GM12878 (cell line): ENCODE measurements around the gene ARL10. TPM values are rescaled to one million over a fixed set of nuclear protein-coding genes. Genes with fewer than 3 reads are reported as not detected.

Experiments
- ATAC-seq: fragments of 200-7000 bp; cut with Tn5 transposase; 3 replicates; pipeline ENCODE4 v1.9.1; 2020; ENCODE audit warnings: mild to moderate bottlenecking, moderate library complexity
- BruUV-seq: library from RNA; stranded (reverse); fragments of 400-500 nt; replicated peaks from 2 replicates; lab custom pipeline; 2021; lab: Mats Ljungman, UMichigan
- CTCF ChIA-PET: fragments of 300-600 bp; sonication (Branson Sonifier 250); formaldehyde crosslinking; extraction: SDS; loops from one replicate; lab custom pipeline; 2021; ENCODE audit warnings: inconsistent platforms; lab: Yijun Ruan, JAX
- POLR2A ChIA-PET: fragments of 350-600 bp; formaldehyde crosslinking; extraction: SDS; loops from one replicate; lab custom pipeline; 2021; ENCODE audit warnings: inconsistent platforms; lab: Charles Lee
- RAD21 ChIA-PET: fragments of 300-600 bp; sonication (Branson Sonifier 250); formaldehyde crosslinking; loops from one replicate; lab custom pipeline; 2023; ENCODE audit warnings: antibody characterized with exemption; ENCODE audit not compliant: unreplicated experiment; lab: Charles Lee
- SMC1A ChIA-PET: fragments of 300-600 bp; sonication (Branson Sonifier 250); formaldehyde crosslinking; loops from one replicate; lab custom pipeline; 2023; ENCODE audit not compliant: unreplicated experiment, uncharacterized antibody; lab: Charles Lee
- DNase-seq: peaks from one replicate; pipeline ENCODE4 v3.0.0-alpha.2; 2011; ENCODE audit warnings: low read depth, low spot score
- FAIRE-seq: peaks from 3 replicates; lab custom pipeline; 2011; peaks lifted over from hg19 to GRCh38; lab: Jason Lieb, UNC
- H2AFZ ChIP-seq: 2 replicates; pipeline ENCODE4 v1.6.0; 2011; ENCODE audit warnings: low read depth, low read length, control low read depth; ENCODE audit not compliant: control insufficient read depth
- H3K27ac ChIP-seq: 2 replicates; pipeline ENCODE4 v1.5.1; 2011; ENCODE audit warnings: control low read depth; ENCODE audit not compliant: control insufficient read depth, insufficient read depth
- H3K27me3 ChIP-seq, 2 experiments: replicated peaks in 1 of 2; 2 replicates each; pipeline versions ENCODE4 v1.6.0 to v1.6.1; 2011; ENCODE audit warnings: low read length in 1 of 2; ENCODE audit not compliant: control insufficient read depth in 2 of 2, insufficient read depth in 2 of 2
- H3K36me3 ChIP-seq, 2 experiments: 2 replicates each; pipeline ENCODE4 v1.5.1; 2011; ENCODE audit warnings: low read length in 1 of 2; ENCODE audit not compliant: control insufficient read depth in 2 of 2, insufficient read depth in 2 of 2
- H3K4me1 ChIP-seq: 2 replicates; pipeline ENCODE4 v1.6.1; 2011; ENCODE audit warnings: mild to moderate bottlenecking, low read length, moderate library complexity, mixed read lengths; ENCODE audit not compliant: control insufficient read depth, insufficient read depth
- H3K4me2 ChIP-seq: 2 replicates; pipeline ENCODE4 v1.6.0; 2011; ENCODE audit warnings: control low read depth; ENCODE audit not compliant: control insufficient read depth, insufficient read depth
- H3K4me3 ChIP-seq: fragments of 200-600 bp; sonication (generic); 2 replicates; pipeline ENCODE4 v1.5.1; 2016
- H3K79me2 ChIP-seq: 2 replicates; pipeline ENCODE4 v1.6.0; 2011; ENCODE audit warnings: low read length; ENCODE audit not compliant: control insufficient read depth, insufficient read depth
- H3K9ac ChIP-seq: 2 replicates; pipeline ENCODE4 v1.8.0; 2011; ENCODE audit warnings: low read length, control low read depth, mixed read lengths; ENCODE audit not compliant: control insufficient read depth, insufficient read depth
- H3K9me3 ChIP-seq: replicated peaks from 3 replicates; pipeline ENCODE4 v1.5.1; 2011; ENCODE audit warnings: mild to moderate bottlenecking, low read length; ENCODE audit not compliant: control insufficient read depth, insufficient read depth
- H4K20me1 ChIP-seq: 2 replicates; pipeline ENCODE4 v1.6.0; 2011; ENCODE audit not compliant: control insufficient read depth, insufficient read depth
- ASH2L ChIP-seq: fragments of 300-600, 200-600 bp; sonication (generic); IDR thresholded peaks from 2 replicates; pipeline ENCODE4 v1.6.1; 2017; ENCODE audit warnings: low read depth, mild to moderate bottlenecking, borderline replicate concordance
- E2F4 ChIP-seq: IDR thresholded peaks from 2 replicates; pipeline ENCODE4 v1.6.1; 2012; ENCODE audit warnings: low read depth, low read length, improper control_type of control experiment
- POLR2A ChIP-seq: IDR thresholded peaks from 2 replicates; pipeline ENCODE4 v1.6.1; 2011; ENCODE audit warnings: low read depth, mild to moderate bottlenecking, low read length
- ZBTB40 ChIP-seq: fragments of 450-650 bp; IDR thresholded peaks from 2 replicates; pipeline ENCODE4 v1.6.1; 2016; ENCODE audit warnings: mild to moderate bottlenecking, moderate library complexity, borderline replicate concordance
- WGBS: methylation state at CpG from one replicate; pipeline ENCODE4 v1.1.6; 2016; ENCODE audit warnings: low lambda C conversion rate; ENCODE audit not compliant: insufficient replicate concordance, insufficient coverage; ENCODE audit errors: missing lambda C conversion rate; 5-methylcytosine and 5-hydroxymethylcytosine counted together
- in situ Hi-C: fragments of 300-500 bp; cut with MboI; formaldehyde crosslinking; loops from 9 replicates; pipeline ENCODE4 v1.14.3; 2018; ENCODE audit warnings: mixed read lengths
- intact Hi-C: fragments of 100-400 bp; cut with micrococcal nuclease; formaldehyde crosslinking; loops from one replicate; pipeline ENCODE4 v1.14.2; 2022; ENCODE audit not compliant: unreplicated experiment
- polyA plus RNA-seq, 11 experiments: library from polyadenylated mRNA; depleted of rRNA in 4 of 11; unstranded in 6 of 11; stranded (reverse) in 5 of 11; fragments of >200 nt; fragmentation: Nextera tagmentation in 4 of 11; fragmentation: Illumina TruSeq in 1 of 11; extraction: Ambion mirVana in 4 of 11; extraction: Trizol in 1 of 11; gene quantifications; 1 replicate in 1 of 11; 2 replicates in 10 of 11; pipeline versions ENCODE4 v1.2.1 to v1.2.3, GENCODE V29; 2011 to 2016; ENCODE audit warnings: inconsistent platforms in 2 of 11, missing spikeins in 2 of 11, low read depth in 1 of 11
- total RNA-seq, 4 experiments: library from RNA; depleted of rRNA in 3 of 4; stranded (reverse); fragments of >200 nt in 3 of 4; fragmentation: Illumina TruSeq in 1 of 4; extraction: Trizol in 1 of 4; gene quantifications; 2 replicates each; pipeline versions ENCODE4 v1.2.1 to v1.2.3, GENCODE V29; 2013 to 2021

ARL10 gene
- total and polyA plus RNA-seq, 10 of the 15 experiments (the other 5 are each of a cell fraction or from before 2014, with no cell fraction given): 0.44 to 6.4 (median 2.4) TPM

DNA sequence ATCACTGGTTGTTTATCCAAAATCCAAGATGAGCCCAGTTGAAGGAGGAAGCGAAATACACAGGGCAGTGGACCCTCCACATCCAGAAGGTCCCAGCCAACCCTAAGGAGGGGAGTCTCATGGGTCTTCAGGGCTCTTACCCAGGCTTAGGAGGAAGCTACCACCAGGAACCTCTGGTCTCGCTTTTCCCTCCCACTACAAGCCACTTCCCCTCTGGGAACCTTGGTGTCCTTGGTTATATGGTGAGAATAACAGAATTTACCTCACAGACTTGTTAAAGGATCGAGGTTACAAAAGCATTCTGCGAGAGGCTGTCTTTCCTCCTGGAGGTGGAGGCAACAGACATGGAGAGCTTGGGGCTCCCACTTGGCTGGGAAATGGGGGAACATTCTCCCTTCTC is 26.7 kb downstream of the ARL10 start (continued):
- no peak for TF ChIP-seq ZBTB40
- TF ChIP-seq E2F4: no peak
- TF ChIP-seq, all 136 proteins: peak for 0

DNA sequence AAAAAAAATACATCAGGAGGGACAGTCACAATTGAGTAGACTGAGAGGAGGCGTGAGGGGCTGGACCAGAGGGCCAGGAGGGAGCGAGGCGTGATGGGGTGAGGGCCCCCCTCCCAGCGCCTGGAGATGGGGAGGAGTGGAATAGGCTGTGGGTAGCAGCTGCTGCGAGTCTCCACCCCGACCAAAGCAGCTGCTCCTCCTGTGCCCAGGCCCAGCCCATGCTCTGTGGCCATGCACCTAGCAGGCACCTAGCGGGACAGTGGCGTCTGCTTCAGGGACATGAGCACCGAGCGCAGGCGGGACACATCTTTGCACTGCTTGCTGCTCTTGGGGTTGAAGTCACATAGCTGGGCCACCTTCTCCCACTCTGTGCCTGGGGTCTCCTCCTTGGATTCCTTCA is 27.2 kb downstream of the ARL10 start:
- intact Hi-C loops: no loop called here

More for the DNA sequence above, 27.2 kb downstream of the ARL10 start:
- ATAC-seq (no peak), DNase-seq (no peak), FAIRE-seq (no peak)
- H2AFZ ChIP-seq: no peak overlapping the region
- peaks cover 3% of the 10 kb centered on the region in 2 experiments; a peak in 2 of 4 replicates for H3K36me3 ChIP-seq
- 0 out of 2 replicates have a peak, but pooled peaks cover 5% of the 10 kb centered on the region for H3K4me1 ChIP-seq
- BruUV-seq: no TSS peak
- ChIA-PET SMC1A (interaction anchor here (1.4 kb wide), 1 partner anchor 40 kb away, joined by 3 read pairs; no protein-coding TSS in a partner anchor), CTCF (interaction anchor here (1.1 to 1.4 kb wide), 2 partner anchors 24 to 55 kb away, joined by 3 read pairs; no protein-coding TSS in a partner anchor), POLR2A (no interaction called here), RAD21 (no interaction called here)
- H3K79me2 ChIP-seq: peaks cover 24% of the 10 kb centered on the region
- H3K4me3 ChIP-seq: no peak overlapping the region
- H3K27ac ChIP-seq: no peak overlapping the region
- H3K4me2 ChIP-seq: no peak overlapping the region
- TF ChIP-seq POLR2A (peak; percentile 27; the same call in 1 of the 2 replicates), ASH2L (no peak)
- in situ Hi-C loops: no loop called here
- no peaks in the 10 kb centered on the region for H3K27me3 ChIP-seq
- no peaks in the 10 kb centered on the region for H4K20me1 ChIP-seq
- no peaks in the 10 kb centered on the region for H3K9me3 ChIP-seq
- WGBS: 94% methylated on average over 11 of the region's 11 CpGs
- H3K9ac ChIP-seq: no peak overlapping the region
